Natural killer cell (primary cell): ENCODE results near the gene SLC9A7. TPM values are rescaled to one million over a fixed set of nuclear protein-coding genes. Genes with fewer than 3 reads are reported as not detected.

Experiments used
- ATAC-seq, 3 donors: fragments of 150-1000 bp in 2 of 3; fragments of 200-7000 bp in 1 of 3; cut with Tn5 transposase; 1 replicate in 1 of 3; 2 replicates in 2 of 3; pipeline ENCODE4 v1.10.0; 2021; ENCODE audit warnings: mild to moderate bottlenecking in 2 of 3, moderate library complexity in 2 of 3
- DNase-seq, 2 donors: peaks; one replicate each; pipeline versions ENCODE4 v3.0.0 to v3.0.0-alpha.2; 2013 to 2021; ENCODE audit warnings: mixed read lengths in 1 of 2
- H3K27ac ChIP-seq: one replicate; pipeline ENCODE4 v1.5.1; 2013; ENCODE audit warnings: mild to moderate bottlenecking, low read length
- H3K27me3 ChIP-seq: one replicate; pipeline ENCODE4 v1.6.1; 2013; ENCODE audit warnings: low read length; ENCODE audit not compliant: control insufficient read depth, insufficient read depth
- H3K36me3 ChIP-seq: one replicate; pipeline ENCODE4 v1.6.1; 2013; ENCODE audit warnings: low read length; ENCODE audit not compliant: control insufficient read depth, insufficient read depth
- H3K4me1 ChIP-seq: one replicate; pipeline ENCODE4 v1.6.1; 2013; ENCODE audit warnings: low read length; ENCODE audit not compliant: control insufficient read depth, insufficient read depth
- H3K4me3 ChIP-seq: one replicate; pipeline ENCODE4 v1.5.1; 2013; ENCODE audit warnings: low read length
- H3K9me3 ChIP-seq: one replicate; pipeline ENCODE4 v1.6.1; 2013; ENCODE audit warnings: low read length; ENCODE audit not compliant: control insufficient read depth, insufficient read depth
- H3K27ac Mint-ChIP-seq, 2 donors: one replicate each; pipeline ENCODE4 v1.8.0; 2022; ENCODE audit warnings: mild to moderate bottlenecking in 2 of 2, mixed read lengths in 2 of 2, moderate library complexity in 1 of 2
- H3K27me3 Mint-ChIP-seq, 2 donors: one replicate each; pipeline ENCODE4 v1.8.0; 2022; ENCODE audit warnings: low read depth in 2 of 2, mixed read lengths in 2 of 2
- H3K36me3 Mint-ChIP-seq: one replicate; pipeline ENCODE4 v1.8.0; 2022; ENCODE audit warnings: mixed read lengths
- H3K4me1 Mint-ChIP-seq, 2 donors: one replicate each; pipeline ENCODE4 v1.8.0; 2022; ENCODE audit warnings: mixed read lengths in 2 of 2
- H3K4me3 Mint-ChIP-seq: one replicate; pipeline ENCODE4 v1.8.0; 2022; ENCODE audit warnings: mild to moderate bottlenecking, moderate library complexity, mixed read lengths
- H3K9me3 Mint-ChIP-seq, 2 donors: one replicate each; pipeline ENCODE4 v1.8.0; 2022; ENCODE audit warnings: mixed read lengths in 2 of 2
- WGBS: methylation state at CpG from one replicate; pipeline ENCODE4 v1.1.7; 2013; ENCODE audit warnings: missing lambda C conversion rate; ENCODE audit not compliant: insufficient coverage; 5-methylcytosine and 5-hydroxymethylcytosine counted together
- intact Hi-C: fragments of 100-400 bp; cut with micrococcal nuclease; formaldehyde crosslinking; loops from one replicate; pipeline ENCODE4 v1.14.2; 2022
- total RNA-seq, 4 donors: library from RNA; stranded (reverse); fragments of 120-200 nt in 1 of 4; gene quantifications; one replicate each; pipeline versions ENCODE4 v1.2.3 to v1.2.4, GENCODE V29; 2013 to 2022
- TF ChIP-seq, protein P1 (sequence below): fragments of 200-600 bp; IDR thresholded peaks from one replicate; pipeline ENCODE4 v1.8.0; 2022; ENCODE audit warnings: antibody characterized with exemption

The SLC9A7 gene
- total RNA-seq, 3 donors from 2014 or later (not counting 1 experiment from before 2014, with no cell fraction given) = 0.39 to 1.1 (median 0.75) TPM

DNA sequence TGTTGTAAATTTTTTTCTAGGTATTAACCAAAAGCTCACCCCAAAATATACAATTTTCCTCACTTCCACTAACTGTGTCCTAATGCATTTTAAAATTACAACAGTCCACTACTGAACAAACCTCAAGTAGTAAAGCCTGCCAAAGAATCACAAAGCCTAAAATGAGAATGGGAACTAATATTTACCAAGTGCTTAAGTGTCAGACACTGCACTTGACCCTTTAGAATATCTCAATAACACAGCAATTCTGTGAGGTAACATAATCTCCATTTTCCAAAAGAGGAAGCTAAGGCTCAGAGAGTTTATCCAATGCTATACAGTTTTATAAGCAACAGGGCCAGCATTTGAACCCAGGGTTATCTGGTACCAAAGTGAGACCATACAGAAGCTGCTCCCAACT lies 4.9 kb downstream of the SLC9A7 start:
- DNase-seq (no peak), ATAC-seq (no peak)
- Mint-ChIP-seq H3K27me3 (peaks cover 0 to 4% of the 10 kb centered on the region in 2 donors), H3K36me3 (no peaks in the 10 kb centered on the region), H3K4me3 (no peak overlapping the region), H3K27ac (no peak overlapping the region), H3K4me1 (peaks cover 0 to 7% of the 10 kb centered on the region in 2 donors), H3K9me3 (no peaks in the 10 kb centered on the region)
- no peak overlapping the region for H3K4me3 ChIP-seq
- intact Hi-C loops = no loop called here
- no peaks in the 10 kb centered on the region for H3K36me3 ChIP-seq
- TF ChIP-seq, protein P1, sequence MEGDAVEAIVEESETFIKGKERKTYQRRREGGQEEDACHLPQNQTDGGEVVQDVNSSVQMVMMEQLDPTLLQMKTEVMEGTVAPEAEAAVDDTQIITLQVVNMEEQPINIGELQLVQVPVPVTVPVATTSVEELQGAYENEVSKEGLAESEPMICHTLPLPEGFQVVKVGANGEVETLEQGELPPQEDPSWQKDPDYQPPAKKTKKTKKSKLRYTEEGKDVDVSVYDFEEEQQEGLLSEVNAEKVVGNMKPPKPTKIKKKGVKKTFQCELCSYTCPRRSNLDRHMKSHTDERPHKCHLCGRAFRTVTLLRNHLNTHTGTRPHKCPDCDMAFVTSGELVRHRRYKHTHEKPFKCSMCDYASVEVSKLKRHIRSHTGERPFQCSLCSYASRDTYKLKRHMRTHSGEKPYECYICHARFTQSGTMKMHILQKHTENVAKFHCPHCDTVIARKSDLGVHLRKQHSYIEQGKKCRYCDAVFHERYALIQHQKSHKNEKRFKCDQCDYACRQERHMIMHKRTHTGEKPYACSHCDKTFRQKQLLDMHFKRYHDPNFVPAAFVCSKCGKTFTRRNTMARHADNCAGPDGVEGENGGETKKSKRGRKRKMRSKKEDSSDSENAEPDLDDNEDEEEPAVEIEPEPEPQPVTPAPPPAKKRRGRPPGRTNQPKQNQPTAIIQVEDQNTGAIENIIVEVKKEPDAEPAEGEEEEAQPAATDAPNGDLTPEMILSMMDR = no peak
- no peaks in the 10 kb centered on the region for H3K27me3 ChIP-seq
- H3K9me3 ChIP-seq = no peaks in the 10 kb centered on the region
- H3K4me1 ChIP-seq = peaks cover 10% of the 10 kb centered on the region
- H3K27ac ChIP-seq = peak overlapping the region; percentile 34

DNA sequence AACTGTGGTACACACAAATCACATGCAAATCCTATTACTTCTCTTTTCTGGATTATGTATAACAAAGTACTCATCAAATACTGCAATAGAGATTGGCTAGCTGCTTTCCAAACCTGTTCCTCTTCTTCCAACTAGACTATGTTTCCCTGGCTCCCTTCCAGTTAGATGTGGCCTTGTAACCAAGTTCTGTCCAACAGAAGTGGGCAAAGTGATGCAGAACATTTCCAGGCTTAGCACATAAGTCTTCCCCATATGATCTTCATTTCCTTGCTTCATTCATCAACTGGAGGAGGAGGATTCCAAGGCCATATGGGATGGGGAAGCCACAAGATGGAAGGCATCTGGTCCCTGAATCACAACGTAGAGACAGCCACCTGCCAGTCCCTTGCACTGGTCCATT lies 8.0 kb downstream of the SLC9A7 start:
- Histone ChIP-seq H3K4me3 (no peak overlapping the region), H3K27ac (no peak overlapping the region), H3K4me1 (peaks cover 2% of the 10 kb centered on the region), H3K9me3 (no peaks in the 10 kb centered on the region), H3K27me3 (no peaks in the 10 kb centered on the region), H3K36me3 (no peaks in the 10 kb centered on the region)
- Mint-ChIP-seq H3K4me3 (no peak overlapping the region), H3K9me3 (no peaks in the 10 kb centered on the region), H3K36me3 (no peaks in the 10 kb centered on the region), H3K27ac (no peak overlapping the region), H3K27me3 (peaks cover 0 to 5% of the 10 kb centered on the region in 2 donors), H3K4me1 (no peaks in the 10 kb centered on the region)
- no CpG with 5 or more reads among the region's 1 CpG for WGBS
- DNase-seq = no peak
- ATAC-seq = no peak
- intact Hi-C loops = no loop called here
- TF ChIP-seq, protein P1 = no peak

DNA sequence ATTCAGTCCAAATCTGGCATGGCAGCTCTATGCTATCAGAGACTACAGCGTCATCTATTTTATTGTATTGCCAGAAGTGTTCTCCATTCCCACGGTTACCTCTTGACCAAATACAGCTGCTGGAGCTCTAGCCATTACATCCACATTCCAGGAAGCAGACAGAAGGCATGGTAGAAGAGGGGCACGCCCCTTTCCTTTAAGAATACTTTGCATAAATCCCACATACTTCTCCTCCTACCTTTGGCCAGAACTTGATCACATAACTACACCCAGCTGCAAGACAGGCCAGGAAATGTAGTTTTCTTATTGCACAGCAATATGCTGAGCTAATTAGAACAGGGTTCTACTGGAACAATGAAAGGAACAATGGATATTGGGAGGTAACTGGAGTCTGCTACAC lies 14.9 kb downstream of the SLC9A7 start:
- intact Hi-C loops = no loop called here
- Mint-ChIP-seq H3K36me3 (no peaks in the 10 kb centered on the region), H3K4me1 (no peaks in the 10 kb centered on the region), H3K27me3 (peaks cover 7 to 14% of the 10 kb centered on the region in 2 donors), H3K27ac (no peak overlapping the region), H3K4me3 (no peak overlapping the region), H3K9me3 (no peaks in the 10 kb centered on the region)
- Histone ChIP-seq H3K36me3 (no peaks in the 10 kb centered on the region), H3K9me3 (no peaks in the 10 kb centered on the region), H3K27me3 (no peaks in the 10 kb centered on the region), H3K27ac (no peak overlapping the region), H3K4me1 (no peaks in the 10 kb centered on the region), H3K4me3 (no peak overlapping the region)
- TF ChIP-seq, protein P1 = no peak
- no peak for ATAC-seq
- WGBS = 92% methylated on average over 3 of the region's 3 CpGs
- DNase-seq = no peak

DNA sequence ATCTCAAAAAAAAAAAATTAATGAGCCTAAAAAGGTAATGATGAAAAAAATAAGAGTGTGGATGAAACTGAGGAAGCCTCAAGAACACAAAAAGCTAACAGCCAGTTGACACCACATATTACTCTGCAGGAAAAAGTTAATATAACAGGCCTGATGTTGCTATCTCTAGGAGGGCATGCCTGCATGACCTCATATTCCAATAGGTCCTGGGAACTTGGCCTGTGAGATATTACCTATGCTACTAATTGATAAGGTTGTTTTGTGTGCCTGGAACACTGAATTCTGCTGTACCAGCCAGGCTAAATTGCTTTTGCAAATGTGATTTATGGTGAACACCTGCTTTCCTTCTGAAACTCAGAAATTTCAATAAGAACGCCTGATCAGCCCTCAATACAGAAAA lies 15.9 kb downstream of the SLC9A7 start:
- TF ChIP-seq, protein P1 = no peak
- Mint-ChIP-seq H3K9me3 (no peaks in the 10 kb centered on the region), H3K27ac (no peak overlapping the region), H3K4me3 (no peak overlapping the region), H3K27me3 (peaks cover 7 to 14% of the 10 kb centered on the region in 2 donors), H3K4me1 (no peaks in the 10 kb centered on the region), H3K36me3 (no peaks in the 10 kb centered on the region)
- Histone ChIP-seq H3K4me3 (no peak overlapping the region), H3K4me1 (no peaks in the 10 kb centered on the region), H3K27ac (no peak overlapping the region), H3K36me3 (no peaks in the 10 kb centered on the region), H3K27me3 (no peaks in the 10 kb centered on the region), H3K9me3 (no peaks in the 10 kb centered on the region)
- DNase-seq (no peak), ATAC-seq (no peak)
- intact Hi-C loops = no loop called here
- WGBS = 100% methylated on average over 1 of the region's 1 CpG
